Loucy (cell line): ENCODE measurements around the gene FMN1.

Experiments used
- H2AFZ ChIP-seq: fragments of 200-600 bp; sonication (generic); 2 replicates; pipeline ENCODE4 v1.6.0; 2016; ENCODE audit warnings: antibody characterized with exemption, mild to moderate bottlenecking, low read length, moderate library complexity
- H3F3A ChIP-seq: fragments of 200-600 bp; 2 replicates; pipeline ENCODE4 v1.6.0; 2016; ENCODE audit warnings: antibody characterized with exemption, low read depth, mild to moderate bottlenecking
- H3K27me3 ChIP-seq: fragments of 200-600 bp; sonication (generic); 2 replicates; pipeline ENCODE4 v1.6.1; 2014; ENCODE audit warnings: low read length, mild to moderate bottlenecking; ENCODE audit not compliant: insufficient read depth, poor library complexity, severe bottlenecking
- H3K36me3 ChIP-seq: fragments of 200-600 bp; sonication (generic); 2 replicates; pipeline ENCODE4 v1.6.1; 2016; ENCODE audit warnings: low read length; ENCODE audit not compliant: insufficient read depth
- H3K4me1 ChIP-seq: fragments of 200-600 bp; sonication (generic); 2 replicates; pipeline ENCODE4 v1.5.1; 2014; ENCODE audit warnings: low read length, mild to moderate bottlenecking; ENCODE audit not compliant: insufficient read depth, poor library complexity, severe bottlenecking
- H3K4me2 ChIP-seq: fragments of 200-600 bp; sonication (generic); 2 replicates; pipeline ENCODE4 v1.6.0; 2014; ENCODE audit warnings: antibody characterized with exemption, low read length, low read depth, mild to moderate bottlenecking; ENCODE audit not compliant: poor library complexity, severe bottlenecking
- H3K4me3 ChIP-seq: fragments of 200-600 bp; sonication (generic); 2 replicates; pipeline ENCODE4 v1.5.1; 2014; ENCODE audit warnings: low read length, mild to moderate bottlenecking, mixed read lengths; ENCODE audit not compliant: poor library complexity, severe bottlenecking
- H3K79me2 ChIP-seq: fragments of 200-600 bp; sonication (generic); 2 replicates; pipeline ENCODE4 v1.6.1; 2014; ENCODE audit warnings: low read length; ENCODE audit not compliant: insufficient read depth
- H3K9ac ChIP-seq: fragments of 200-600 bp; sonication (generic); 2 replicates; pipeline ENCODE4 v1.6.0; 2014; ENCODE audit warnings: mild to moderate bottlenecking, low read depth, low read length, moderate library complexity; ENCODE audit not compliant: poor library complexity, severe bottlenecking
- H3K9me2 ChIP-seq: fragments of 200-600 bp; sonication (generic); replicated peaks from 2 replicates; pipeline ENCODE4 v1.6.1; 2016; ENCODE audit warnings: low read depth, low read length, mixed read lengths
- H3K9me3 ChIP-seq: fragments of 200-600 bp; sonication (generic); 2 replicates; pipeline ENCODE4 v1.6.1; 2014; ENCODE audit warnings: mild to moderate bottlenecking, antibody characterized with exemption, low read length, low read depth; ENCODE audit not compliant: insufficient read depth
- H4K20me1 ChIP-seq: fragments of 200-600 bp; sonication (generic); 2 replicates; pipeline ENCODE4 v1.6.0; 2014; ENCODE audit warnings: antibody characterized with exemption, low read length, mild to moderate bottlenecking; ENCODE audit not compliant: insufficient read depth, poor library complexity, severe bottlenecking
- EZH2phosphoT487 ChIP-seq: fragments of 200-600 bp; IDR thresholded peaks from 2 replicates; pipeline ENCODE4 v1.6.1; 2018; ENCODE audit warnings: antibody characterized with exemption, mild to moderate bottlenecking, moderate library complexity, borderline replicate concordance
- TF ChIP-seq, protein P1 (sequence below): fragments of 200-600 bp; sonication (generic); conservative IDR thresholded peaks from 2 replicates; pipeline ENCODE4 v1.5.1; 2014; ENCODE audit warnings: mild to moderate bottlenecking, antibody characterized with exemption, low read length

Gene FMN1

DNA sequence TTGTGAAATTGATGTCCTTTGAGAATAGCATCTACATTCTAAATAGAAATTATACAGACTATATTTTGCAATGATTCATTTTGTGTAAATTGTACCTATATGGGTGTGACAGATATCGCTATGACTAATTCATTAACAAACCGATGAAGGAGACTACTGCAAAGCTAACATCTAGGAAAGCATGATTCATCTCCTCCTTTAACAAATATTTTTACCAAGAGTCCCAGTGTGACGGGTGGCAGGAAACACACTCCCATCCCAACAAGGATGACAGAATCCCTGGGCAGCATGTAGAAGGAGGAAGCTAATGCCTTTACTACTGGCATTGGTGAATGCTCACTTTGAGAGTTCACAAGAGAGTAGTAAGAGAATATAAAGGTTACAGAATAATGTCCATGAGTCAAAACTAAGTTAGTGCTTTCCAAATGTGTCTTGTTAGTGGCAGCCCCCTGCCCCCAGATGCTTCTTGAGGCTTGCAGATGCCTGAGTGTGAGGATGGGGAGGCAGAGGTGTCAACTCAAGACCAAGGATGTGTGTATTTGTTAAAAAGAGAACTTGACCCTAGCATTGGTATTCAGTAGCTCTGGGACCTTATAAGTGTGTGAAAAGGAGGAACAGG, 180.6 kb downstream of the FMN1 start:
- Histone ChIP-seq H3K27me3 (no peaks in the 10 kb centered on the region), H2AFZ (no peak overlapping the region), H3K79me2 (no peaks in the 10 kb centered on the region), H3K36me3 (no peaks in the 10 kb centered on the region), H3K9me3 (no peaks in the 10 kb centered on the region), H3K4me2 (peak overlapping the region; percentile 9), H4K20me1 (no peaks in the 10 kb centered on the region), H3K9me2 (no peaks in the 10 kb centered on the region), H3K4me1 (peaks cover 41% of the 10 kb centered on the region), H3K9ac (peak overlapping the region; percentile 24), H3K4me3 (no peak overlapping the region), H3F3A (0 out of 2 replicates have a peak, but pooled peaks cover 3% of the 10 kb centered on the region)
- TF ChIP-seq EZH2phosphoT487 = no peak
- TF ChIP-seq, protein P1, sequence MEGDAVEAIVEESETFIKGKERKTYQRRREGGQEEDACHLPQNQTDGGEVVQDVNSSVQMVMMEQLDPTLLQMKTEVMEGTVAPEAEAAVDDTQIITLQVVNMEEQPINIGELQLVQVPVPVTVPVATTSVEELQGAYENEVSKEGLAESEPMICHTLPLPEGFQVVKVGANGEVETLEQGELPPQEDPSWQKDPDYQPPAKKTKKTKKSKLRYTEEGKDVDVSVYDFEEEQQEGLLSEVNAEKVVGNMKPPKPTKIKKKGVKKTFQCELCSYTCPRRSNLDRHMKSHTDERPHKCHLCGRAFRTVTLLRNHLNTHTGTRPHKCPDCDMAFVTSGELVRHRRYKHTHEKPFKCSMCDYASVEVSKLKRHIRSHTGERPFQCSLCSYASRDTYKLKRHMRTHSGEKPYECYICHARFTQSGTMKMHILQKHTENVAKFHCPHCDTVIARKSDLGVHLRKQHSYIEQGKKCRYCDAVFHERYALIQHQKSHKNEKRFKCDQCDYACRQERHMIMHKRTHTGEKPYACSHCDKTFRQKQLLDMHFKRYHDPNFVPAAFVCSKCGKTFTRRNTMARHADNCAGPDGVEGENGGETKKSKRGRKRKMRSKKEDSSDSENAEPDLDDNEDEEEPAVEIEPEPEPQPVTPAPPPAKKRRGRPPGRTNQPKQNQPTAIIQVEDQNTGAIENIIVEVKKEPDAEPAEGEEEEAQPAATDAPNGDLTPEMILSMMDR = no peak

DNA sequence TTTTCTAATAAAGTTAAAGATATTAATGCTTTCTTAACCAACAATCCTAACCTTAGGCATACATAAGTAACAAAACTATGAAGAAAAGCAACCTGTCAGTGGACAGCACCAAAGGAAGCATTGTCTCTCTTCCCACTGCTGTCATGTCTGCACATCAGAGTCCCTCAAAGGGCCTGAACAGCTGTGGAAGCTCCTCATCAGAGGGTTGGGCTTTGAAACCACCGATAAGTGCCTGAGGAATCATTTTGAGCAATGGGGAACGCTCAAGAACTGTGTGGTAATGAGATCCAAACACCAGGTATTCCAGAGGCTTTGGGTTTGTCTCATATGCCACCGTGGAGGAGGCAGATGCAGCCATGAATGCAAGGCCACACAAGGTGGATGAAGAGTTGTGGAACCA, 182.5 kb downstream of the FMN1 start:
- H3K9ac ChIP-seq = no peak overlapping the region
- no peak for TF ChIP-seq EZH2phosphoT487
- TF ChIP-seq, protein P1 = no peak
- peaks cover 57% of the 10 kb centered on the region for H3K4me1 ChIP-seq
- no peak overlapping the region for H2AFZ ChIP-seq
- no peaks in the 10 kb centered on the region for H3K27me3 ChIP-seq
- no peak overlapping the region for H3K4me2 ChIP-seq
- no peaks in the 10 kb centered on the region for H3K36me3 ChIP-seq
- no peak overlapping the region for H3K4me3 ChIP-seq
- 0 out of 2 replicates have a peak, but pooled peaks cover 4% of the 10 kb centered on the region for H3K79me2 ChIP-seq
- H3K9me3 ChIP-seq = no peaks in the 10 kb centered on the region
- H3K9me2 ChIP-seq = no peaks in the 10 kb centered on the region
- no peaks in the 10 kb centered on the region for H4K20me1 ChIP-seq
- 0 out of 2 replicates have a peak, but pooled peaks cover 3% of the 10 kb centered on the region for H3F3A ChIP-seq

GRCh38 chr15:33009603-33010002, 184.9 kb downstream of the FMN1 start:
- Histone ChIP-seq H3K4me3 (no peak overlapping the region), H3K79me2 (0 out of 2 replicates have a peak, but pooled peaks cover 13% of the 10 kb centered on the region), H2AFZ (no peak overlapping the region), H3K9ac (no peak overlapping the region), H3K9me2 (no peaks in the 10 kb centered on the region), H3K4me2 (no peak overlapping the region), H3K36me3 (no peaks in the 10 kb centered on the region), H4K20me1 (no peaks in the 10 kb centered on the region), H3F3A (no peaks in the 10 kb centered on the region), H3K27me3 (no peaks in the 10 kb centered on the region), H3K4me1 (peaks cover 63% of the 10 kb centered on the region), H3K9me3 (no peaks in the 10 kb centered on the region)
- no peak for TF ChIP-seq EZH2phosphoT487
- TF ChIP-seq, protein P1 = no peak
